ENCODE measurements around the gene IL4. TPM values are rescaled to one million over a fixed set of nuclear protein-coding genes. Genes with fewer than 3 reads are reported as not detected.

The IL4 gene
- total RNA-seq, 4 donors from 2014 or later: not detected

DNA sequence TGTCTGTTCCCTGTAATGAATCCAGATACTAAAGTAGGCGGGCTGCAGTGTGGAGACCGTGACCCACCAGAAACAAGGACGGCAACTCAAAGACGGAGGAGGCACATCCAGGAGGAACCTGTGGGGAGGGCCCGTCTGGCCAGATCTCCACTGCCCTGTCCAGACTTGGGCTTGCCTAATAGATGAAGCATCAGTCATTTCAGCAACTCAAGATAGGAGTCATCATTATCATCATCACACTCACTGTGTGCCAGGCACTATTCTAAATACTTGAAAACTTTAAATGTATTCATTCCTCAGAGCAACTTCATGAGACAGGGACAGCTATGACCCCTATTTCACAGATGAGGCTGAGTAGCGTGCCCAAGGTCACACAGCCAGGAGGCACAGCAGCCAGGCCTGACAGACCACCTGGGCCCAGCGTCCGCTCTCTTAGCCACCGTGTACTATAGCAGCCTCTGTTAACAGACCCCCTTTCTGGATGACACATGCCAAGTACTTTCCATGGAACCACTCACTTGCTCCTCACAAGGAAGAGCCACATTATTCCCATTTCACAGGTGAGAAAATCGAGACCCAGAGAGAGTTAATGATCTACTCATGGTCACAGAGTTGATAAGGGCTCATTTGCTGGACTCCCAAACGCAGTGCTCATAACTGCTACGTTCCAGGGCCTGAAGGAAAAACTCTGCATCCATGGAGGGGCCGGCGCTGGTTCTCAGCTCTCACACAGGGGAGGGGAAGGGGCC, 4.9 kb upstream of the IL4 start:
- Histone ChIP-seq H3K4me1 (peaks cover 0 to 15% (median 3%) of the 10 kb centered on the region in 4 donors), H3K4me3 (no peak overlapping the region), H3K27ac (no peak overlapping the region), H3K27me3 (peaks cover 0 to 3% of the 10 kb centered on the region in 2 donors), H3K36me3 (no peaks in the 10 kb centered on the region), H3K9me3 (no peaks in the 10 kb centered on the region)
- TF ChIP-seq, protein P1, sequence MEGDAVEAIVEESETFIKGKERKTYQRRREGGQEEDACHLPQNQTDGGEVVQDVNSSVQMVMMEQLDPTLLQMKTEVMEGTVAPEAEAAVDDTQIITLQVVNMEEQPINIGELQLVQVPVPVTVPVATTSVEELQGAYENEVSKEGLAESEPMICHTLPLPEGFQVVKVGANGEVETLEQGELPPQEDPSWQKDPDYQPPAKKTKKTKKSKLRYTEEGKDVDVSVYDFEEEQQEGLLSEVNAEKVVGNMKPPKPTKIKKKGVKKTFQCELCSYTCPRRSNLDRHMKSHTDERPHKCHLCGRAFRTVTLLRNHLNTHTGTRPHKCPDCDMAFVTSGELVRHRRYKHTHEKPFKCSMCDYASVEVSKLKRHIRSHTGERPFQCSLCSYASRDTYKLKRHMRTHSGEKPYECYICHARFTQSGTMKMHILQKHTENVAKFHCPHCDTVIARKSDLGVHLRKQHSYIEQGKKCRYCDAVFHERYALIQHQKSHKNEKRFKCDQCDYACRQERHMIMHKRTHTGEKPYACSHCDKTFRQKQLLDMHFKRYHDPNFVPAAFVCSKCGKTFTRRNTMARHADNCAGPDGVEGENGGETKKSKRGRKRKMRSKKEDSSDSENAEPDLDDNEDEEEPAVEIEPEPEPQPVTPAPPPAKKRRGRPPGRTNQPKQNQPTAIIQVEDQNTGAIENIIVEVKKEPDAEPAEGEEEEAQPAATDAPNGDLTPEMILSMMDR (IDR thresholded peaks at IDR 0.05): no peak
- TF ChIP-seq EP300 (IDR thresholded peaks at IDR 0.05) (no peak), POLR2A (IDR thresholded peaks at IDR 0.05) (no peak)
- no peak for DNase-seq (ENCODE audit: low spot score in 2 of 2)
- 88 to 90% methylated on average over 14 of the region's 14 CpGs for WGBS, 2 donors

DNA sequence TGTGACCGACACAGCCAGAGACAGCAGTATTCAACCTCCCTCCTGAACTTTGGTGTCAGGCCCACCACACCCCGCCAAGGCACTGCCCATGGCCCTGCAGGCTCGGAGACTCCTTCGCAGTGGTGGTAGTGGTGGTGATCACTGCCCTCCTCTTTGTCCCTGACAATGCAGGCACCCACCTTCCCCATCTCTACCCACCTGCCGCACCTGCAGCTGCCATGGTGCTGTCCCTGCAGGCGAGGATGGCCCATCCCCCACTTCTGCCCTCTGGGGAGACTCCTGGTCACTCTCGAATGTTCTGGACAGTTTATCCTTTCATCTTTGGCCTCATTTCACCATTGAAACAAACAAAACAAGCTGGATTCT, 4.4 kb upstream of the IL4 start:
- WGBS, 2 donors: 80 to 88% methylated on average over 7 of the region's 7 CpGs
- TF ChIP-seq POLR2A (IDR thresholded peaks at IDR 0.05) (no peak), EP300 (IDR thresholded peaks at IDR 0.05) (no peak)
- TF ChIP-seq, protein P1 (IDR thresholded peaks at IDR 0.05): no peak
- no peak overlapping the region for H3K27ac ChIP-seq
- H3K36me3 ChIP-seq: no peaks in the 10 kb centered on the region
- peaks cover 0 to 15% (median 2%) of the 10 kb centered on the region in 4 donors for H3K4me1 ChIP-seq
- no peak for DNase-seq (ENCODE audit: low spot score in 2 of 2)
- H3K4me3 ChIP-seq: no peak overlapping the region
- no peaks in the 10 kb centered on the region for H3K9me3 ChIP-seq
- H3K27me3 ChIP-seq: peaks cover 0 to 3% of the 10 kb centered on the region in 2 donors

DNA sequence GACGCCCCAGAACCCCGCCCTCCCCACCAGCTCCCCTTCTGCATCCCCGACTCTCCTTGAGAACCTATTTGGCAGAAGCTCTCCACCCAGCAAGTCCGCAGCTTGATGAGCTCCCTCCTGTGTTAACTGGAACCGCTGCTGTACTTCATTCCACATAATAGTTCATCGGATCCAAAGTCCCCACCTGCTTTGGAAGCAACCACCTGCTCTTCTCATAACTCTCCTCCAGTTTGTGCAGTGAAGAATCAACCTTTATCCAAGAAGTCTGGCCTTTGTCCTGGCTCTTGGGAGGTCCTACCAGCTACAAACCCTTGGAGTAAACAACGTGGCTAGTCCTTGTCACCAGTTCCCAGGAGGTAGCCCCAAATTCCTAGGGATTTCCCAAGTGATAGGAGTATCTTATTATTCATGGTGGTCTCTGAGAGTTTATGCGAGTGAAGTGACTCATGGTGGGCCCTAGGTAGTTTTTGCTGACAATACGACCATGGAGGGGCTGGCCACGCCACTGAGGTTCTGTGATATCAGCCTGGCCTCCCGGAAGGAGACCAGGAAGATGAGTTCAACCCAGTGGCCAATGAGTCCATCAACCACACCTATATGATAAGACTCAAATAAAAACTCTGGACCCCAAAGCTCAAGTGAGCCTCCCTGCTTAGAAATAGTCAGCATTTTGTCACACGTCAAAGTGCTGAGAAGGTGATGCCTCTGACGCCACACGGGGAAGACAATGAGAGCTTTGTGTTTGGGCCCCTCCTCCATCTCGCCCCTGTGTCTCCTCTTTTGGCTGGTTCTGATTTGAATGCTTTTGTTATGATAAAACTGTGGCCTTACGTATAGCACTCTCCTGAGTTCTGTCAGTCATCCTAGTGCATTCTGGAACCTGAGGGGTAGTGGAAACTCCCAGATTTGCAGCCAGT, 3.6 kb upstream of the IL4 start:
- H3K9me3 ChIP-seq: no peaks in the 10 kb centered on the region
- no peak for DNase-seq (ENCODE audit: low spot score in 2 of 2)
- no peak overlapping the region for H3K4me3 ChIP-seq
- WGBS, 2 donors: 85 to 87% methylated on average over 15 to 16 of the region's 16 CpGs
- TF ChIP-seq POLR2A (IDR thresholded peaks at IDR 0.05): no peak
- no peak for TF ChIP-seq EP300 (IDR thresholded peaks at IDR 0.05)
- TF ChIP-seq, protein P1 (IDR thresholded peaks at IDR 0.05): no peak
- H3K4me1 ChIP-seq: peaks cover 0 to 16% (median 0%) of the 10 kb centered on the region in 4 donors
- H3K36me3 ChIP-seq: no peaks in the 10 kb centered on the region
- H3K27ac ChIP-seq: no peak overlapping the region
- H3K27me3 ChIP-seq: peaks cover 0 to 3% of the 10 kb centered on the region in 2 donors

DNA sequence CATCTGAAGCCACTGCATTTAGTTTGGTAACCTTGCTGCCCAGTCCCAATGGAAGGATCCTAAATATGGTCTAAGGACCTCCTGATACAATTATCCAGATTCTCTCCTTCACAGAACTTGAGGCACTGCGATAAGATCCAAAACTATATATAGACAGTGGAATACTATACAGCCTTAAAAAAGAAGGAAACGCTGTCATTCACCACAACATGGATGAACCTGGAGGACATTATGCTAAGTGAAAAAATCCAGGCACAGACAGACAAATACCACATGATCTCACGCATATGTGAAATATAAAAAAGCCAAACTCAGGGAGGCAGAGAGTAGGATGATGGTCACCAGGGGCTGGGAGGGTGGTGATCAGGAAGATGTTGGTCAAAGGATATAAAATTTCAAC, 2.8 kb upstream of the IL4 start:
- Histone ChIP-seq H3K4me3 (no peak overlapping the region), H3K27ac (no peak overlapping the region), H3K4me1 (peaks cover 0 to 16% (median 0%) of the 10 kb centered on the region in 4 donors), H3K27me3 (peaks cover 0 to 3% of the 10 kb centered on the region in 2 donors), H3K36me3 (no peaks in the 10 kb centered on the region), H3K9me3 (no peaks in the 10 kb centered on the region)
- TF ChIP-seq POLR2A (IDR thresholded peaks at IDR 0.05) (no peak), EP300 (IDR thresholded peaks at IDR 0.05) (no peak)
- TF ChIP-seq, protein P1 (IDR thresholded peaks at IDR 0.05): no peak
- WGBS, 2 donors: 95 to 99% methylated on average over 3 of the region's 3 CpGs
- DNase-seq (ENCODE audit: low spot score in 2 of 2): no peak

DNA sequence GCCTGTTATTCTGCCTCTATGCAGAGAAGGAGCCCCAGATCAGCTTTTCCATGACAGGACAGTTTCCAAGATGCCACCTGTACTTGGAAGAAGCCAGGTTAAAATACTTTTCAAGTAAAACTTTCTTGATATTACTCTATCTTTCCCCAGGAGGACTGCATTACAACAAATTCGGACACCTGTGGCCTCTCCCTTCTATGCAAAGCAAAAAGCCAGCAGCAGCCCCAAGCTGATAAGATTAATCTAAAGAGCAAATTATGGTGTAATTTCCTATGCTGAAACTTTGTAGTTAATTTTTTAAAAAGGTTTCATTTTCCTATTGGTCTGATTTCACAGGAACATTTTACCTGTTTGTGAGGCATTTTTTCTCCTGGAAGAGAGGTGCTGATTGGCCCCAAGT, 301 bp upstream of the IL4 start:
- H3K27ac ChIP-seq: no peak overlapping the region
- no peak overlapping the region for H3K4me3 ChIP-seq
- no peaks in the 10 kb centered on the region for H3K36me3 ChIP-seq
- TF ChIP-seq POLR2A (IDR thresholded peaks at IDR 0.05): no peak
- TF ChIP-seq EP300 (IDR thresholded peaks at IDR 0.05): no peak
- TF ChIP-seq, protein P1 (IDR thresholded peaks at IDR 0.05): no peak
- peaks cover 0 to 26% (median 0%) of the 10 kb centered on the region in 4 donors for H3K4me1 ChIP-seq
- WGBS, 2 donors: 88 to 97% methylated on average over 1 of the region's 1 CpG
- H3K9me3 ChIP-seq: no peaks in the 10 kb centered on the region
- H3K27me3 ChIP-seq: no peaks in the 10 kb centered on the region
- no peak for DNase-seq (ENCODE audit: low spot score in 2 of 2)
